SH-SY5Y (cell line): ENCODE measurements around the gene FBXL16.

Experiments used
- GATA2 ChIP-seq: IDR thresholded peaks from 2 replicates; pipeline ENCODE4 v1.6.1; 2011; ENCODE audit warnings: mild to moderate bottlenecking, low read depth, low read length
- GATA3 ChIP-seq: IDR thresholded peaks from 2 replicates; pipeline ENCODE4 v1.6.1; 2011; ENCODE audit warnings: low read depth, mild to moderate bottlenecking, low read length, moderate library complexity

- TF ChIP-seq GATA3 (no peak), GATA2 (no peak)
These were observed 25.0 kb downstream of the FBXL16 start for GRCh38 chr16:680625-680945.
